Right atrium auricular region (tissue), 2 donors: ENCODE measurements around the gene SELENOS. TPM values are rescaled to one million over a fixed set of nuclear protein-coding genes. Genes with fewer than 3 reads are reported as not detected.

Source experiments
- DNase-seq: peaks from one replicate; pipeline ENCODE4 v3.0.0-alpha.2; 2019; ENCODE audit warnings: low spot score
- H3K27ac ChIP-seq, 2 donors: fragments of 200-600 bp; sonication (generic); 1 replicate in 1 of 2; 2 replicates in 1 of 2; pipeline ENCODE4 v1.5.1; 2016 to 2019
- H3K27me3 ChIP-seq, 2 donors: fragments of 200-600 bp; sonication (generic); one replicate each; pipeline versions ENCODE4 v1.5.1 to v1.6.0; 2017 to 2019
- H3K36me3 ChIP-seq: fragments of 200-600 bp; sonication (generic); one replicate; pipeline ENCODE4 v1.5.1; 2016
- H3K4me1 ChIP-seq, 2 donors: fragments of 200-600 bp; sonication (generic); one replicate each; pipeline versions ENCODE4 v1.5.1 to v1.6.0; 2017 to 2019
- H3K4me3 ChIP-seq, 2 donors: fragments of 200-600 bp; sonication (generic); 1 replicate in 1 of 2; 2 replicates in 1 of 2; pipeline ENCODE4 v1.5.1; 2017 to 2019; ENCODE audit warnings: mild to moderate bottlenecking in 1 of 2, moderate library complexity in 1 of 2
- H3K9me3 ChIP-seq, 2 donors: fragments of 200-600 bp; sonication (generic); one replicate each; pipeline ENCODE4 v1.5.1; 2019
- total RNA-seq, 2 donors: library from RNA; depleted of rRNA; stranded (reverse); fragments of >200 nt; gene quantifications; one replicate each; pipeline ENCODE4 v1.1.0, GENCODE V29; 2016
- TF ChIP-seq, protein P1 (sequence below), 2 donors: fragments of 200-600 bp; sonication (generic); IDR thresholded peaks; one replicate each; pipeline ENCODE4 v1.5.1; 2019; ENCODE audit warnings: antibody characterized with exemption in 2 of 2

Gene SELENOS
- total RNA-seq, 2 donors from 2014 or later = 52.4 to 60.6 TPM

DNA sequence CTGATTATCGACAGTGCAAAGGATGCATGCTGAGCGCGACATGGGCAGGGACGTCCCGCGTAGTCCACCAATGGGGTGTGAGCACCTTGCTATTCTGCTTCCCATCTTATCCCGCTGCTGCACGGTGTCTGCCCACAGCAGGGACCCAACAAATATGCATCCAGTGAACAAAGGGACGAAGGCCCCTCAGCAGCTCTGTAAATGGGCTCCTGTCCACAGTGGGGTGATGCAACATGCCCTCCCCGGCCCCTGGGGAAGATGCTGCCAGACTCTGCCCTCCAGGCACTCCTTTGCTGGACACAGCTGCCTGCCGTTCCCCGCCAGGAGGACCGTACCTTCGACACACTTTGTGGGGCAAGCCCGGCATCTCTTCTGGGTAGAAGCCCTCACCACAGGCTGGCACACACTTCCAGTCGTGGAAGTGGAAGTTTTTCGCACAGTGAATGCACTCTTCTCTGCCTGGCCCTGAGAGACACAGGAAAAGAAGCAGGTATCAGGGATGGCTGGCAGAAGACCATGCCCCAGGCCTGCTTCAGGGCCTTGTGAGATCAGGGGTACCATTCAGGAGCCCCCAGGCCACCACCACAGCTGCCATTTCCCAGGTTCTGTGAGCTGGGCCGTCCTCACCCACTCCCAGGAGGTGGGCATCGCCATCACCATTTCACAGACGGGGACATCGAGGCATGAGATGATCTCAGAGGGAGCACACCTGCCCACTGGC lies 35.9 kb upstream of the SELENOS start:
- Histone ChIP-seq H3K27me3 (no peaks in the 10 kb centered on the region), H3K4me1 (no peaks in the 10 kb centered on the region), H3K9me3 (no peaks in the 10 kb centered on the region), H3K36me3 (no peaks in the 10 kb centered on the region), H3K4me3 (no peak overlapping the region), H3K27ac (no peak overlapping the region)
- DNase-seq = no peak
- TF ChIP-seq, protein P1, sequence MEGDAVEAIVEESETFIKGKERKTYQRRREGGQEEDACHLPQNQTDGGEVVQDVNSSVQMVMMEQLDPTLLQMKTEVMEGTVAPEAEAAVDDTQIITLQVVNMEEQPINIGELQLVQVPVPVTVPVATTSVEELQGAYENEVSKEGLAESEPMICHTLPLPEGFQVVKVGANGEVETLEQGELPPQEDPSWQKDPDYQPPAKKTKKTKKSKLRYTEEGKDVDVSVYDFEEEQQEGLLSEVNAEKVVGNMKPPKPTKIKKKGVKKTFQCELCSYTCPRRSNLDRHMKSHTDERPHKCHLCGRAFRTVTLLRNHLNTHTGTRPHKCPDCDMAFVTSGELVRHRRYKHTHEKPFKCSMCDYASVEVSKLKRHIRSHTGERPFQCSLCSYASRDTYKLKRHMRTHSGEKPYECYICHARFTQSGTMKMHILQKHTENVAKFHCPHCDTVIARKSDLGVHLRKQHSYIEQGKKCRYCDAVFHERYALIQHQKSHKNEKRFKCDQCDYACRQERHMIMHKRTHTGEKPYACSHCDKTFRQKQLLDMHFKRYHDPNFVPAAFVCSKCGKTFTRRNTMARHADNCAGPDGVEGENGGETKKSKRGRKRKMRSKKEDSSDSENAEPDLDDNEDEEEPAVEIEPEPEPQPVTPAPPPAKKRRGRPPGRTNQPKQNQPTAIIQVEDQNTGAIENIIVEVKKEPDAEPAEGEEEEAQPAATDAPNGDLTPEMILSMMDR (IDR thresholded peaks at IDR 0.05) = no peak

DNA sequence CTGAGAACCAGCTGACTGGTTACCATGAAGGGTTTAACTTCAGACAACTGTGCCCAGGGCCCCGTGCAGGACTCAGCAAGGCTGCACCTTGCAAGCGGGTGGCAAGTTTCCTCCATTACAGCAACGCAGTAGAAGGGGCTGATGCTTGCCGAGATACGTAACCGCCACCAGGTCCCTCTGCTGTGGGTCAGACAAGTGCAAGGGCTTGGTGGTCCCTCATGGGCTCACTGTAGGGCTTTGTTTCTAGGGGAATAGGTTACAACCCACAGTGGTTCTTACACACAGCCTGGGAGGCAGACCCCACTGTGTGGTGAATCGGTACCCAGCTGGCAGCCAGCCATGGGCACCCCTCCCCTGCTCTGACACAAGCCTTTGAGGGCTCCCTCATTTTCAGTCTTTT lies 33.2 kb upstream of the SELENOS start:
- no peak overlapping the region for H3K4me3 ChIP-seq
- no peaks in the 10 kb centered on the region for H3K27me3 ChIP-seq
- H3K9me3 ChIP-seq = no peaks in the 10 kb centered on the region
- no peak for DNase-seq
- no peak overlapping the region for H3K27ac ChIP-seq
- TF ChIP-seq, protein P1 (IDR thresholded peaks at IDR 0.05) = no peak
- no peaks in the 10 kb centered on the region for H3K4me1 ChIP-seq
- no peaks in the 10 kb centered on the region for H3K36me3 ChIP-seq

DNA sequence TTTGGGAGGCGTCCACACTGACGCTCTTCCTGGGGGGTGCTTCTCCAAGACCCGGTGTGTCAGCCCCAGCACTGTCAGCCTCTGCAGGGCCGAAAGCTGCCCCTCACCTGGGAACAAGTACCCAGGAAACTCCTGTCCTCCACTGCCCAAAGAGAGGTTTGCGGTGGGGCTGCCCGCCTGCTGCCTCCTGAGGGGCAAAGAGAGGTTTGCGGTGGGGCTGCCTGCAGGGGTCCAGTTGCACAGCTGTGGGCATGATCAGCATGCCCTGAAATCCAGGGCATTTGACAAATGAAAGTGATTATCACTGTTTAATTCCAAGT lies 32.8 kb upstream of the SELENOS start:
- Histone ChIP-seq H3K9me3 (no peaks in the 10 kb centered on the region), H3K36me3 (no peaks in the 10 kb centered on the region), H3K27me3 (no peaks in the 10 kb centered on the region), H3K4me1 (no peaks in the 10 kb centered on the region), H3K27ac (no peak overlapping the region), H3K4me3 (no peak overlapping the region)
- TF ChIP-seq, protein P1 (IDR thresholded peaks at IDR 0.05) = no peak
- DNase-seq = no peak

DNA sequence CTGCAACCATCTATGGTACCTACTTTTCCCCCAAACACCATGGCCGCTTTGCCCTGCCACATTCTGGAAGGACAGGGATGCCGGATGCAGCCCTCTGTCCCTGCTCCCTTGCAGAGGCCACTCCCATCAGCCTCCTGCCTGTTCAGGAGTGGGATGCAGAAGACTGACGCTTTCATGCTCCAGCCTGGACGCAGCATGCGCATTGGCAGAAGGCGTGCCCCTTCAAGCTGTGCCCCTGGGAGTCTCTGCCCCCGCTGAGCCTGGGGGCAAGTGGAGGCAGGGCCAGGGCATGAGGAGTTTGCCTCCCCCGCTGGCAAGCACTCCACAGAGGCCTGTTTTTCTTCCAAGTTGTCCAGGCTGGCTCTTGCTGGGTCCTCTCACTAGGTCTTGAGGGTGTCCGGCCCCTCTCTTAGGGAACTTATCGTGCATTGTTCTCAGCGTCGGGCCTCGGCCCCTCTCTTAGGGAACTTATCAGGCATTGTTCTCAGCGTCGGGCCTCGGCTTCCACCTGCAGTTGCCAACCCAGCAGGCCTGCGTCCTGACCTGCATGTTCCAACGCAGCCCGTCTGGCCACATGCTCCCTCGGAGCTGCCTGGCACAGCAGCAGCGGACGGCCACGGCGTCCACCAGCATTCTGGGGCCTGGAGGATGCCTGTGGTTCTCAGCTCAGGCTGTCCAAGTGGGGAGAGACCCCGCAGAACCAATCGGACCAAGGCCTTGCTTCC lies 32.3 kb upstream of the SELENOS start:
- Histone ChIP-seq H3K4me3 (no peak overlapping the region), H3K9me3 (no peaks in the 10 kb centered on the region), H3K27me3 (no peaks in the 10 kb centered on the region), H3K27ac (no peak overlapping the region), H3K4me1 (no peaks in the 10 kb centered on the region), H3K36me3 (no peaks in the 10 kb centered on the region)
- DNase-seq = no peak
- TF ChIP-seq, protein P1 (IDR thresholded peaks at IDR 0.05) = no peak

DNA sequence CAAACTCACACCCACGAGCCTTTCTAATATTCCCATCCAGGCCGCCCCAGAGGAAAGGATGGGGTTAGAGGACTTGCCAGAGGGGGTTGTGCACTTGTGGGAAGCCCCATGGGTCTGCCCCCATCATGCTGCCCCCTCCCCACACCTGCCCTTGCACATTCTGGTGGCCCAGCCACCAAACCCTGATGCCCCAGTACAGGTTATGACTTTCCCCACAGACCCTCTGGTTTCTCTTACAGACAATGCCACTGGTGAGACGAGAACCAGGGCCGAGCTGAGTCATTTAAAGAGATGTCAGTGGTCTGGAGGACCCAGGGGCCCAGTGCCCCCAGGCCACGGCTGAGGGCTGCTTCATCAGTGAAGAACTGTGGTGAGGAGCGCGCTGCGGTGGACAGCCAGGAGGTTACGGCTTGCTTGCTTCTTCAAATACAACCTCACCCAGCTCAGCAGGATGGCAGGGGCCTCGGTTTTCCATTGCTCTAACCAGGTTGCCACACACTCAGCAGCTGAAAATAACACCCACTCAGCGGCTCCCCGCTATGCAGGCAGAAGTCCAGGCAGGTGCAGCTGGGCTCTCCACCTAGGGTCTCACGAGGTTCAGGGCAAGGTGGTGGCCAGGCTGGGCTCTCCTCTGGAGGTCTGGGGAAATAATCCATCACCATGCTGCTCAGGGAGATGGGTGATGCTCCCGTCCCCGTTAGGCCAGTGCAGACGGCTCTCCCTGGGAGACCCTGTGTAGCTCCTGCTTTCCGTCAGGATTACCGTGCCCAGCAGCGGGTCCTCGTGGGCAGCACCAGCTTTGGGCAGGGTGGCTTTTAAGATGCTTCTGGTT lies 31.5 kb upstream of the SELENOS start:
- no peak for DNase-seq
- H3K9me3 ChIP-seq = no peaks in the 10 kb centered on the region
- H3K4me3 ChIP-seq = no peak overlapping the region
- H3K27me3 ChIP-seq = no peaks in the 10 kb centered on the region
- no peak overlapping the region for H3K27ac ChIP-seq
- no peaks in the 10 kb centered on the region for H3K36me3 ChIP-seq
- no peaks in the 10 kb centered on the region for H3K4me1 ChIP-seq
- TF ChIP-seq, protein P1 (IDR thresholded peaks at IDR 0.05) = no peak
